Measurements from ENCODE around the gene NUDT14. TPM values are rescaled to one million over a fixed set of nuclear protein-coding genes. Genes with fewer than 3 reads are reported as not detected.
A peak's percentile ranks its signal among the peaks of the same experiment; 100 is the strongest.

The NUDT14 gene
- total RNA-seq, 1 experiment from 2014 or later, result 31.8 TPM

GRCh38 chr14:105184461-105184860 is 3.3 kb upstream of the NUDT14 start:
- peaks cover 12% of the 10 kb centered on the region for H3K4me1 ChIP-seq (replicated peaks)
- H3K27me3 ChIP-seq (replicated peaks), result no peaks in the 10 kb centered on the region
- H3K36me3 ChIP-seq, result 0 out of 2 replicates have a peak, but pooled peaks cover 3% of the 10 kb centered on the region
- H3K4me3 ChIP-seq, result no peak overlapping the region
- peaks cover 7% of the 10 kb centered on the region for H3K9me3 ChIP-seq (replicated peaks)
- no peak overlapping the region for H3K27ac ChIP-seq
- DNase-seq (ENCODE audit: low read depth in 1 of 2, low spot score in 2 of 2), result no peak

GRCh38 chr14:105182296-105183020 is 1.3 kb upstream of the NUDT14 start:
- peaks cover 12% of the 10 kb centered on the region for H3K4me1 ChIP-seq (replicated peaks)
- H3K9me3 ChIP-seq (replicated peaks), result no peaks in the 10 kb centered on the region; the same call in 1 of the 2 replicates
- H3K27ac ChIP-seq, result no peak overlapping the region
- DNase-seq (ENCODE audit: low read depth in 1 of 2, low spot score in 2 of 2), result no peak
- peaks cover 6% of the 10 kb centered on the region; the same call in 1 of the 2 replicates for H3K36me3 ChIP-seq
- no peak overlapping the region for H3K4me3 ChIP-seq
- no peaks in the 10 kb centered on the region for H3K27me3 ChIP-seq (replicated peaks)

- Histone ChIP-seq H3K9me3 (replicated peaks) (no peaks in the 10 kb centered on the region; the same call in 1 of the 2 replicates), H3K4me1 (replicated peaks) (peaks cover 18% of the 10 kb centered on the region), H3K4me3 (peak overlapping the region; percentile 50), H3K36me3 (peaks cover 7% of the 10 kb centered on the region), H3K27me3 (replicated peaks) (no peaks in the 10 kb centered on the region), H3K27ac (no peak overlapping the region)
- no peak for DNase-seq (ENCODE audit: low read depth in 1 of 2, low spot score in 2 of 2)
Measured at GRCh38 chr14:105181549-105182295, 610 bp upstream of the NUDT14 start.

- DNase-seq (ENCODE audit: low read depth in 1 of 2, low spot score in 2 of 2), result no peak
- Histone ChIP-seq H3K36me3 (peaks cover 11% of the 10 kb centered on the region), H3K27me3 (replicated peaks) (no peaks in the 10 kb centered on the region), H3K27ac (no peak overlapping the region), H3K4me3 (no peak overlapping the region), H3K4me1 (replicated peaks) (peaks cover 31% of the 10 kb centered on the region), H3K9me3 (replicated peaks) (no peaks in the 10 kb centered on the region; the same call in 1 of the 2 replicates)
Measured at GRCh38 chr14:105179191-105179590, 1.9 kb downstream of the NUDT14 start.

GRCh38 chr14:105178868-105179140 is 2.3 kb downstream of the NUDT14 start:
- no peaks in the 10 kb centered on the region; the same call in 1 of the 2 replicates for H3K9me3 ChIP-seq (replicated peaks)
- H3K27me3 ChIP-seq (replicated peaks), result no peaks in the 10 kb centered on the region
- H3K36me3 ChIP-seq, result peaks cover 11% of the 10 kb centered on the region

GRCh38 chr14:105178069-105178867 is 2.8 kb downstream of the NUDT14 start:
- no peak for DNase-seq (ENCODE audit: low read depth in 1 of 2, low spot score in 2 of 2)
- Histone ChIP-seq H3K4me1 (replicated peaks) (peaks cover 31% of the 10 kb centered on the region), H3K27ac (no peak overlapping the region), H3K27me3 (replicated peaks) (no peaks in the 10 kb centered on the region), H3K36me3 (peaks cover 11% of the 10 kb centered on the region), H3K4me3 (no peak overlapping the region), H3K9me3 (replicated peaks) (no peaks in the 10 kb centered on the region; the same call in 1 of the 2 replicates)

More at GRCh38 chr14:105178868-105179140, 2.3 kb downstream of the NUDT14 start:
- Histone ChIP-seq H3K27ac (no peak overlapping the region), H3K4me3 (no peak overlapping the region), H3K4me1 (replicated peaks) (peaks cover 31% of the 10 kb centered on the region)
- no peak for DNase-seq (ENCODE audit: low read depth in 1 of 2, low spot score in 2 of 2)

- H3K27me3 ChIP-seq (replicated peaks), result no peaks in the 10 kb centered on the region
- no peak for DNase-seq (ENCODE audit: low read depth in 1 of 2, low spot score in 2 of 2)
- no peak overlapping the region for H3K27ac ChIP-seq
Measured at GRCh38 chr14:105177082-105177481, 4.0 kb downstream of the NUDT14 start.

GRCh38 chr14:105176513-105176912 is 4.6 kb downstream of the NUDT14 start:
- no peaks in the 10 kb centered on the region for H3K27me3 ChIP-seq (replicated peaks)
- peaks cover 31% of the 10 kb centered on the region for H3K4me1 ChIP-seq (replicated peaks)
- no peak for DNase-seq (ENCODE audit: low read depth in 1 of 2, low spot score in 2 of 2)
- H3K9me3 ChIP-seq (replicated peaks), result no peaks in the 10 kb centered on the region; the same call in 1 of the 2 replicates
- H3K4me3 ChIP-seq, result no peak overlapping the region
- H3K36me3 ChIP-seq, result peaks cover 11% of the 10 kb centered on the region
- no peak overlapping the region for H3K27ac ChIP-seq

More at GRCh38 chr14:105177082-105177481, 4.0 kb downstream of the NUDT14 start:
- no peaks in the 10 kb centered on the region; the same call in 1 of the 2 replicates for H3K9me3 ChIP-seq (replicated peaks)
- peaks cover 31% of the 10 kb centered on the region for H3K4me1 ChIP-seq (replicated peaks)
- H3K36me3 ChIP-seq, result peaks cover 11% of the 10 kb centered on the region
- no peak overlapping the region for H3K4me3 ChIP-seq

- Histone ChIP-seq H3K27me3 (replicated peaks) (no peaks in the 10 kb centered on the region), H3K9me3 (replicated peaks) (no peaks in the 10 kb centered on the region), H3K36me3 (peaks cover 8% of the 10 kb centered on the region), H3K27ac (no peak overlapping the region), H3K4me1 (replicated peaks) (peaks cover 34% of the 10 kb centered on the region), H3K4me3 (no peak overlapping the region)
- no peak for DNase-seq (ENCODE audit: low read depth in 1 of 2, low spot score in 2 of 2)
Measured at GRCh38 chr14:105173901-105174894, 6.9 kb downstream of the NUDT14 start.

GRCh38 chr14:105173145-105173544 is 8.0 kb downstream of the NUDT14 start:
- Histone ChIP-seq H3K4me3 (no peak overlapping the region), H3K4me1 (replicated peaks) (peaks cover 38% of the 10 kb centered on the region), H3K9me3 (replicated peaks) (no peaks in the 10 kb centered on the region), H3K27me3 (replicated peaks) (no peaks in the 10 kb centered on the region), H3K36me3 (peaks cover 8% of the 10 kb centered on the region), H3K27ac (no peak overlapping the region)
- DNase-seq (ENCODE audit: low read depth in 1 of 2, low spot score in 2 of 2), result no peak

GRCh38 chr14:105172476-105172875 is 8.6 kb downstream of the NUDT14 start:
- Histone ChIP-seq H3K36me3 (peaks cover 9% of the 10 kb centered on the region), H3K9me3 (replicated peaks) (0 out of 2 replicates have a peak, but pooled peaks cover 2% of the 10 kb centered on the region), H3K27me3 (replicated peaks) (no peaks in the 10 kb centered on the region), H3K27ac (no peak overlapping the region), H3K4me3 (no peak overlapping the region), H3K4me1 (replicated peaks) (peaks cover 42% of the 10 kb centered on the region)
- no peak for DNase-seq (ENCODE audit: low read depth in 1 of 2, low spot score in 2 of 2)

- DNase-seq (ENCODE audit: low read depth in 1 of 2, low spot score in 2 of 2), result no peak
- no peak overlapping the region for H3K4me3 ChIP-seq
- H3K27ac ChIP-seq, result no peak overlapping the region
- 0 out of 2 replicates have a peak, but pooled peaks cover 2% of the 10 kb centered on the region for H3K9me3 ChIP-seq (replicated peaks)
- H3K36me3 ChIP-seq, result peaks cover 18% of the 10 kb centered on the region
- no peaks in the 10 kb centered on the region for H3K27me3 ChIP-seq (replicated peaks)
- peaks cover 43% of the 10 kb centered on the region for H3K4me1 ChIP-seq (replicated peaks)
Measured at GRCh38 chr14:105171004-105171673, 10.0 kb downstream of the NUDT14 start.
